Measurements from ENCODE around the gene VEGFC.

GRCh38 chr4:176782794-176783193 lies 9.9 kb downstream of the VEGFC start:
- TF ChIP-seq, protein P1, sequence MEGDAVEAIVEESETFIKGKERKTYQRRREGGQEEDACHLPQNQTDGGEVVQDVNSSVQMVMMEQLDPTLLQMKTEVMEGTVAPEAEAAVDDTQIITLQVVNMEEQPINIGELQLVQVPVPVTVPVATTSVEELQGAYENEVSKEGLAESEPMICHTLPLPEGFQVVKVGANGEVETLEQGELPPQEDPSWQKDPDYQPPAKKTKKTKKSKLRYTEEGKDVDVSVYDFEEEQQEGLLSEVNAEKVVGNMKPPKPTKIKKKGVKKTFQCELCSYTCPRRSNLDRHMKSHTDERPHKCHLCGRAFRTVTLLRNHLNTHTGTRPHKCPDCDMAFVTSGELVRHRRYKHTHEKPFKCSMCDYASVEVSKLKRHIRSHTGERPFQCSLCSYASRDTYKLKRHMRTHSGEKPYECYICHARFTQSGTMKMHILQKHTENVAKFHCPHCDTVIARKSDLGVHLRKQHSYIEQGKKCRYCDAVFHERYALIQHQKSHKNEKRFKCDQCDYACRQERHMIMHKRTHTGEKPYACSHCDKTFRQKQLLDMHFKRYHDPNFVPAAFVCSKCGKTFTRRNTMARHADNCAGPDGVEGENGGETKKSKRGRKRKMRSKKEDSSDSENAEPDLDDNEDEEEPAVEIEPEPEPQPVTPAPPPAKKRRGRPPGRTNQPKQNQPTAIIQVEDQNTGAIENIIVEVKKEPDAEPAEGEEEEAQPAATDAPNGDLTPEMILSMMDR (conservative IDR thresholded peaks at IDR 0.05 in 1 of 2, IDR thresholded peaks at IDR 0.05 in 1 of 2; ENCODE audit: extremely low read depth in 1 of 2, insufficient read depth in 1 of 2, low read depth in 1 of 2, low read length in 2 of 2): no peak
- no peak for TF ChIP-seq EZH2 (IDR thresholded peaks at IDR 0.05; ENCODE audit: borderline replicate concordance, low read length)

Data from mammary epithelial cell (primary cell).